T-helper 22 cell (primary cell): Measurements from ENCODE around the gene NUDCD3.

Experiments
- DNase-seq: peaks from one replicate; pipeline ENCODE4 v3.0.0-alpha.2; 2020; ENCODE audit warnings: low read depth

The NUDCD3 gene

GRCh38 chr7:44382459-44383265, 107.8 kb downstream of the NUDCD3 start:
- no peak for DNase-seq

GRCh38 chr7:44381494-44382220, 108.8 kb downstream of the NUDCD3 start:
- no peak for DNase-seq

- DNase-seq = no peak
Measured at GRCh38 chr7:44380831-44381493, 109.5 kb downstream of the NUDCD3 start.

GRCh38 chr7:44380189-44380830, 110.1 kb downstream of the NUDCD3 start:
- no peak for DNase-seq

GRCh38 chr7:44379366-44380188, 110.9 kb downstream of the NUDCD3 start:
- no peak for DNase-seq

- DNase-seq = no peak
Measured at GRCh38 chr7:44378744-44379143, 111.7 kb downstream of the NUDCD3 start.

- DNase-seq = no peak
Measured at GRCh38 chr7:44377681-44378421, 112.6 kb downstream of the NUDCD3 start.

- no peak for DNase-seq
Measured at GRCh38 chr7:44377134-44377463, 113.4 kb downstream of the NUDCD3 start.

- no peak for DNase-seq
Measured at GRCh38 chr7:44376429-44377133, 113.9 kb downstream of the NUDCD3 start.

GRCh38 chr7:44375926-44376342, 114.5 kb downstream of the NUDCD3 start:
- DNase-seq = no peak

- DNase-seq = no peak
Measured at GRCh38 chr7:44375236-44375699, 115.2 kb downstream of the NUDCD3 start.

GRCh38 chr7:44374007-44374763, 116.3 kb downstream of the NUDCD3 start:
- DNase-seq = no peak

- no peak for DNase-seq
Measured at GRCh38 chr7:44373418-44373740, 117.1 kb downstream of the NUDCD3 start.

GRCh38 chr7:44372560-44373417, 117.7 kb downstream of the NUDCD3 start:
- DNase-seq = no peak

GRCh38 chr7:44368885-44369284, 121.6 kb downstream of the NUDCD3 start:
- DNase-seq = no peak

- DNase-seq = no peak
Measured at GRCh38 chr7:44368455-44368854, 122.0 kb downstream of the NUDCD3 start.

- no peak for DNase-seq
Measured at GRCh38 chr7:44367475-44368043, 122.9 kb downstream of the NUDCD3 start.

GRCh38 chr7:44366986-44367385, 123.5 kb downstream of the NUDCD3 start:
- no peak for DNase-seq
